Upper lobe of left lung (tissue), 4 donors: ENCODE results near the gene KCNIP4.

Experiments
- EP300 ChIP-seq, 4 donors: sonication (generic); formaldehyde crosslinking; IDR thresholded peaks; one replicate each; pipeline ENCODE4 v1.5.1; 2017; ENCODE audit warnings: antibody characterized with exemption in 4 of 4, control low read depth in 2 of 4
- POLR2A ChIP-seq, 4 donors: fragments of 450-650 bp; IDR thresholded peaks; one replicate each; pipeline ENCODE4 v1.5.1; 2016 to 2017; ENCODE audit warnings: antibody characterized with exemption in 4 of 4, mild to moderate bottlenecking in 2 of 4
- POLR2AphosphoS5 ChIP-seq, 2 donors: sonication (generic); formaldehyde crosslinking; IDR thresholded peaks; one replicate each; pipeline ENCODE4 v1.5.1; 2017; ENCODE audit warnings: antibody characterized with exemption in 2 of 2
- TF ChIP-seq, protein P1 (sequence below), 6 experiments: fragments of 450-650 bp in 4 of 6; fragments of 200-600 bp in 2 of 6; sonication (generic) in 2 of 6; IDR thresholded peaks; one replicate each; pipeline ENCODE4 v1.5.1; 2016 to 2019; ENCODE audit warnings: antibody characterized with exemption in 6 of 6

DNA sequence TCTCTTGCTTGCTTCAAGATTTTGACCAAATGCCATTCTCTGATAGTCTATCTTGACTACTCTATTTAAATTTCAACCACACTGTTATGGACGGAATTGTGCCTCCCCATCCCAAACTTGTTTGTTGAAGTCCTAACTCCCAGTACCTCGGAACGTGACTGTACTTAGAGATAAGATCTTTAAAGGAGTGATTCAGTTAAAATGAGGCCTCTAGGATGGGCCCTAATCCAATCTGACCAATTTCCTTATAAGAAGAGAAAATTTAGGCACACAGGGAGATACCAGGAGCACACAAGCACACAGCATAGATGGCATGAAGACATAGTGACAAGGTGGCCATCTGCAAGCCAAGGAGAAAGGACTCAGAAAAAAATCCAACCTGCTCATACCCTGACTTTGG, 269.9 kb downstream of the KCNIP4 start:
- TF ChIP-seq, protein P1, sequence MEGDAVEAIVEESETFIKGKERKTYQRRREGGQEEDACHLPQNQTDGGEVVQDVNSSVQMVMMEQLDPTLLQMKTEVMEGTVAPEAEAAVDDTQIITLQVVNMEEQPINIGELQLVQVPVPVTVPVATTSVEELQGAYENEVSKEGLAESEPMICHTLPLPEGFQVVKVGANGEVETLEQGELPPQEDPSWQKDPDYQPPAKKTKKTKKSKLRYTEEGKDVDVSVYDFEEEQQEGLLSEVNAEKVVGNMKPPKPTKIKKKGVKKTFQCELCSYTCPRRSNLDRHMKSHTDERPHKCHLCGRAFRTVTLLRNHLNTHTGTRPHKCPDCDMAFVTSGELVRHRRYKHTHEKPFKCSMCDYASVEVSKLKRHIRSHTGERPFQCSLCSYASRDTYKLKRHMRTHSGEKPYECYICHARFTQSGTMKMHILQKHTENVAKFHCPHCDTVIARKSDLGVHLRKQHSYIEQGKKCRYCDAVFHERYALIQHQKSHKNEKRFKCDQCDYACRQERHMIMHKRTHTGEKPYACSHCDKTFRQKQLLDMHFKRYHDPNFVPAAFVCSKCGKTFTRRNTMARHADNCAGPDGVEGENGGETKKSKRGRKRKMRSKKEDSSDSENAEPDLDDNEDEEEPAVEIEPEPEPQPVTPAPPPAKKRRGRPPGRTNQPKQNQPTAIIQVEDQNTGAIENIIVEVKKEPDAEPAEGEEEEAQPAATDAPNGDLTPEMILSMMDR (IDR thresholded peaks at IDR 0.05) = no peak
- TF ChIP-seq POLR2A (IDR thresholded peaks at IDR 0.05) (no peak), EP300 (IDR thresholded peaks at IDR 0.05) (no peak), POLR2AphosphoS5 (IDR thresholded peaks at IDR 0.05) (no peak)
